GM12873 (cell line): ENCODE data around the gene LEMD1.

Experiments
- TF ChIP-seq, protein P1 (sequence below): IDR thresholded peaks from 2 replicates; pipeline ENCODE4 v1.5.1; 2012; ENCODE audit warnings: low read depth, mild to moderate bottlenecking, moderate library complexity, low read length, control low read depth; ENCODE audit not compliant: insufficient read depth; ENCODE audit errors: missing control alignments

LEMD1 gene

GRCh38 chr1:205440476-205441317, 18.8 kb upstream of the LEMD1 start:
- TF ChIP-seq, protein P1, sequence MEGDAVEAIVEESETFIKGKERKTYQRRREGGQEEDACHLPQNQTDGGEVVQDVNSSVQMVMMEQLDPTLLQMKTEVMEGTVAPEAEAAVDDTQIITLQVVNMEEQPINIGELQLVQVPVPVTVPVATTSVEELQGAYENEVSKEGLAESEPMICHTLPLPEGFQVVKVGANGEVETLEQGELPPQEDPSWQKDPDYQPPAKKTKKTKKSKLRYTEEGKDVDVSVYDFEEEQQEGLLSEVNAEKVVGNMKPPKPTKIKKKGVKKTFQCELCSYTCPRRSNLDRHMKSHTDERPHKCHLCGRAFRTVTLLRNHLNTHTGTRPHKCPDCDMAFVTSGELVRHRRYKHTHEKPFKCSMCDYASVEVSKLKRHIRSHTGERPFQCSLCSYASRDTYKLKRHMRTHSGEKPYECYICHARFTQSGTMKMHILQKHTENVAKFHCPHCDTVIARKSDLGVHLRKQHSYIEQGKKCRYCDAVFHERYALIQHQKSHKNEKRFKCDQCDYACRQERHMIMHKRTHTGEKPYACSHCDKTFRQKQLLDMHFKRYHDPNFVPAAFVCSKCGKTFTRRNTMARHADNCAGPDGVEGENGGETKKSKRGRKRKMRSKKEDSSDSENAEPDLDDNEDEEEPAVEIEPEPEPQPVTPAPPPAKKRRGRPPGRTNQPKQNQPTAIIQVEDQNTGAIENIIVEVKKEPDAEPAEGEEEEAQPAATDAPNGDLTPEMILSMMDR, result no peak

DNA sequence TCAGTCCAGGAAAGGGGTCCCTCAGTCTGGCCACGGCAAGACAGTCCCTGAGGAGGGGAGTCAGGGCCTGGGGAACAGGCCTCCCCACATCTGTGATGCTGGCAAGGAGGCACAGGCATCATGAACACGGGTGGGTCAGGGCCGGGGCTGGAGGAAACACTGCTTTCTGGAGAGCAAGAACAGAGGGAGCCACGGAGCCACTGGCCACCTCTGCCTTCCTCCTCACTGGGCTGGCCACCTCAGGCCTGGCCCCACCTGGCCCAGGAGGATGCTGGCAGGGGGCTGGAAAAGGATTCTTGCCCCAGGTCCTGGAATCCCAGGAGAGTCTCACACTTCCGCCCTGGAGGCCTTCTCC, 18.2 kb upstream of the LEMD1 start:
- TF ChIP-seq, protein P1, result no peak

- TF ChIP-seq, protein P1, result peak; percentile 49
Measured at GRCh38 chr1:205438213-205439158, 16.6 kb upstream of the LEMD1 start.

DNA sequence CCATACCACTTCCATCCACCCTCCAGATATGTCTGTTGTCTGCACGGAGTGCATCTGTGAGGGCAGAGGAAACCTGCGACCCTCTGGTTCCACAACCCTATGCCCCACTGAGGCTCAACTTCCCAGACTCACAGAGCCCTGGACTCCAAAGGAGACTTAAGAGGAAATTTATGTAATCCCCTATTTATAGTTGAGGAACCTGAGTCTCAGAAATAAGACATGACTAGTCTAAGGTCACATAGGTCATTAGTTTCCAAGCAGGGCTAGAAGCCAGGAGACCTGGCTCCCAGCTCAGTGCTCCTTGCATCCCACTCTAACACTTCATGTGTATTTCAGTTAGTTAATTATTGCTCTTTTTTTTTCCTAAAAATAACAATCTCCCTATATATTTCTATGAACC, 15.7 kb upstream of the LEMD1 start:
- TF ChIP-seq, protein P1, result no peak

DNA sequence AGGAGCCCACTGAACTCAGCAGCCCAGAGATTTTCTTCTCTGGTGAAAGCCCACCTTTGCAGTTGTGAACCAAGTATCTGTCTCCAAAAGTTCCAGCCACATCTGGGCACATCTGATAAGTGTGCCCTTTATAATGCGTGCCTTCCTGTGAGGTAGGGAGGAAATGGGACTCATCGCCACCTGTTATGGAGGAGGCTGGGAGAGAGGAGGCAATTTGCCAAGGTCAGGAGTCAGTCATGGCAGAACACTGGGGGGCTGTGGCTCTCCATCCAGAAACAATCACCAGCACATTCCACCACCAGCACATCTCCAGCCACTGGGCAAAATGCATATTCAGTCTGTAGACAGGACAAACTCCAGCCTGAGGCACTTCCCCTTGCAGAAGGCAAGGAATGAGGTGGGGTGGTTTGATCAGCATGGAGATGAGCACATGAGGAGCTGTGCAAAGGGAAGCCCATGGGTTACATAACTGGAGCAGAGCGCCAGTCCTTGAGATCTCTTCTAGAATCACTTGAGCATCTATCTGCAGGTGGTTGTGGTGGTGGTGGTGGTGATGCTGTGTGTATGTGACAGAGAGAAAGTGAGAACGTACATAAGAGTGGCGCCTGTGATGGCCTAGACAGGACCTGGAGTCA, 15.0 kb upstream of the LEMD1 start:
- TF ChIP-seq, protein P1, result no peak

DNA sequence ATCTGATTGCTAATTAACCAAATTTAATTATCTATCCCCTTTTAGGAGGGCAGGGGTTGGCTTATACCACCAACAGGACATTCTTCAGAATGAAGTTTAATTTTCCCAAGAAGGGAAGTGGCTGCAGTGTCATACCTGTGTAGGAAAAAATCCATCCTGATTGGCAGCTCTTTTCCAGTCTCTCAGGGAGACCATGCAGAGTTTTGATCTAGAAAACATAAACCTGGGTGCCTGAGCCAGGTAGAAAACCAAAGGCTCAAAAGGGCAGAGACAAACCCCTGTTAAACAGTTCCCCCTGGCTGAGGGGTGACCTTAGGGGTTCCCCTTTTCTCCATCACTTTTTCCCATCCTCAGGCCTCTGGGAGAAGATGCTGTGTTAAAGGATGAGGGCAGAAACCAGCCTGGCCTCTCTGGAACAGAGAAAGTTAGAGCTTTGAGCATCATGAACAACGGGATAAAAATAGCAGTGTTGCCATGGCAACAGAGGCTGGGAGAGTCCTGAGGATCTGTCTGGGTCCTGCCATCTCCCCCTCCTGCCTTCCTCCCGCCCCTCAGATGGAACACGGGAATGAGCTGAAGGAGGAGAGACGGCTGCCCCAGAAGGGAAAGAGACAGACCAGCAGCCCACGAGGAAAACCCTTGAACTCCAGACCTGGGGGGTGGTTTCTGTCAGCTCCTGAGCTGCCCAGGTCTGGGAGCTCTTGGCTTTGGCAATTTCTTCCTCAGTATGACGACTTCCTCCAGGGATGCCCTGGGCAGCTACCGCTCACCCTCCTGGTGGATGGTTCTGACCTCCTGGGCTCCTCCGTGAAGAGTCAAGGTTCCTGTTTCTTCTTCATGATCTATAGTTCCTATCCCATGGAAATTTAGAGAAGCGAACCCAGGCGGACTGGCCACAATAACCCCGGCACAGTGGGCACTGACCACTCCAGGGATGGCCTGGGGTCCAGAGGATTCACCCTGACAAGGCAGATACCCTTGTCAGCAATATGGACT, 14.0 kb upstream of the LEMD1 start:
- TF ChIP-seq, protein P1, result no peak
